ENCODE results near the gene DEPDC7.

DEPDC7 gene

GRCh38 chr11:33064033-33064825 lies 48.6 kb downstream of the DEPDC7 start:
- POLR2A ChIA-PET = no interaction called here
- Histone ChIP-seq H3K4me3 (ENCODE audit: low read depth, low read length) (no peak overlapping the region), H3K36me3 (ENCODE audit: control insufficient read depth in 2 of 2, insufficient read depth in 1 of 2, low read length in 2 of 2) (peaks cover 0 to 72% of the 10 kb centered on the region in 2 experiments; a peak in 2 of 3 replicates), H3K9me3 (ENCODE audit: control insufficient read depth, insufficient read depth, low read depth, low read length) (no peaks in the 10 kb centered on the region), H3K4me1 (ENCODE audit: control insufficient read depth, insufficient read depth, low read length) (no peaks in the 10 kb centered on the region), H3K27ac (ENCODE audit: extremely low read depth, low read depth, low read length) (no peak overlapping the region)
- CTCF ChIA-PET = interaction anchor here (0.6 to 3.0 kb wide), 13 partner anchors 7 to 261 kb away, joined by 3 to 41 read pairs (median 4); no protein-coding TSS in a partner anchor
- no peak for TF ChIP-seq ZIC2 (tag by site-specific recombination; IDR thresholded peaks at IDR 0.05)
- TF ChIP-seq ZNF610 (tag by site-specific recombination; IDR thresholded peaks at IDR 0.05; ENCODE audit: borderline replicate concordance) = no peak
- no peak for TF ChIP-seq ELK4 (IDR thresholded peaks at IDR 0.05; ENCODE audit: borderline replicate concordance, low read depth, low read length)

- ChIA-PET CTCF (interaction anchor here (0.6 to 3.0 kb wide), 25 partner anchors 8 to 352 kb away, joined by 3 to 41 read pairs (median 5); partner anchors contain the start of gene TCP11L1), POLR2A (interaction anchor here (1.3 kb wide), 1 partner anchor 25 kb away, joined by 6 read pairs; the partner anchor contains the start of gene TCP11L1)
- Histone ChIP-seq H3K4me1 (ENCODE audit: control insufficient read depth, insufficient read depth, low read length) (no peaks in the 10 kb centered on the region), H3K36me3 (ENCODE audit: control insufficient read depth in 2 of 2, insufficient read depth in 1 of 2, low read length in 2 of 2) (peaks cover 3 to 72% of the 10 kb centered on the region in 2 experiments; a peak in 2 of 3 replicates), H3K4me3 (ENCODE audit: low read depth, low read length) (no peak overlapping the region), H3K9me3 (ENCODE audit: control insufficient read depth, insufficient read depth, low read depth, low read length) (no peaks in the 10 kb centered on the region), H3K27ac (ENCODE audit: extremely low read depth, low read depth, low read length) (no peak overlapping the region)
- TF ChIP-seq ZBTB44 (tag by site-specific recombination; IDR thresholded peaks at IDR 0.05) (no peak), ZNF16 (tag by site-specific recombination; IDR thresholded peaks at IDR 0.05; ENCODE audit: low read depth) (no peak), OSR2 (tag by site-specific recombination; IDR thresholded peaks at IDR 0.05) (no peak), ZNF544 (tag by site-specific recombination; IDR thresholded peaks at IDR 0.05) (no peak), SP3 (tag by site-specific recombination; IDR thresholded peaks at IDR 0.05) (no peak), ZNF654 (tag by site-specific recombination; IDR thresholded peaks at IDR 0.05; ENCODE audit: low read depth) (no peak), ZNF837 (tag by site-specific recombination; IDR thresholded peaks at IDR 0.05) (no peak), ZBTB48 (tag by site-specific recombination; IDR thresholded peaks at IDR 0.05) (no peak), ZNF48 (tag by site-specific recombination; IDR thresholded peaks at IDR 0.05) (no peak), ZBTB1 (tag by site-specific recombination; IDR thresholded peaks at IDR 0.05) (no peak), SETDB1 (IDR thresholded peaks at IDR 0.05; ENCODE audit: insufficient read length, low read length) (no peak), ZBTB21 (tag by site-specific recombination; IDR thresholded peaks at IDR 0.05) (no peak), ZNF211 (tag by site-specific recombination; IDR thresholded peaks at IDR 0.05; ENCODE audit: low read depth) (no peak), ZNF2 (tag by site-specific recombination; IDR thresholded peaks at IDR 0.05) (no peak), ZNF510 (tag by site-specific recombination; IDR thresholded peaks at IDR 0.05; ENCODE audit: insufficient replicate concordance) (no peak), ZNF280C (tag by site-specific recombination; IDR thresholded peaks at IDR 0.05) (no peak), ZNF239 (tag by site-specific recombination; IDR thresholded peaks at IDR 0.05) (no peak)
Observed at GRCh38 chr11:33064866-33065265, 49.2 kb downstream of the DEPDC7 start.
